ENCODE results near the gene SLC39A11. TPM values are rescaled to one million over a fixed set of nuclear protein-coding genes. Genes with fewer than 3 reads are reported as not detected.

The SLC39A11 gene
- total RNA-seq, 1 experiment from 2014 or later: 15.2 TPM

GRCh38 chr17:72875361-72875760 is 217.1 kb downstream of the SLC39A11 start:
- H3K27ac Mint-ChIP-seq: no peak overlapping the region

More at GRCh38 chr17:72875361-72875760, 217.1 kb downstream of the SLC39A11 start:
- Histone ChIP-seq H3K23me2 (ENCODE audit: insufficient read length, low read depth, low read length, poor library complexity, severe bottlenecking) (no peaks in the 10 kb centered on the region), H2BK12ac (ENCODE audit: insufficient read length, low read depth, low read length) (no peak overlapping the region), H2AFZ (ENCODE audit: low read length) (no peak overlapping the region), H3K27me3 (ENCODE audit: insufficient read depth, low read length) (no peaks in the 10 kb centered on the region), H3K18ac (ENCODE audit: insufficient read length, low read depth, low read length) (no peak overlapping the region), H2BK15ac (ENCODE audit: low read depth, low read length) (no peak overlapping the region), H3K4me2 (ENCODE audit: insufficient read depth, insufficient read length, low read length) (no peak overlapping the region), H3K23ac (ENCODE audit: insufficient read length, low read depth, low read length) (no peak overlapping the region), H3K4me1 (ENCODE audit: insufficient read depth, low read length) (no peaks in the 10 kb centered on the region), H2BK20ac (ENCODE audit: low read depth, low read length, poor library complexity, severe bottlenecking) (no peak overlapping the region), H3K14ac (ENCODE audit: insufficient read depth, low read length) (no peak overlapping the region), H3T11ph (ENCODE audit: low read length) (no peak overlapping the region), H3K9me3 (ENCODE audit: control insufficient read depth, low read depth, low read length) (no peaks in the 10 kb centered on the region), H4K20me1 (ENCODE audit: control insufficient read depth, insufficient read depth, insufficient read length) (no peaks in the 10 kb centered on the region), H2BK120ac (ENCODE audit: low read depth, low read length, poor library complexity, severe bottlenecking) (no peak overlapping the region), H3K79me1 (ENCODE audit: insufficient read depth, low read depth, low read length, poor library complexity, severe bottlenecking) (no peaks in the 10 kb centered on the region), H2AK5ac (ENCODE audit: insufficient read length, low read length) (no peak overlapping the region), H3K9ac (ENCODE audit: extremely low read depth, insufficient read length, low read length) (no peak overlapping the region), H3K4ac (ENCODE audit: low read depth, low read length) (no peak overlapping the region), H4K91ac (ENCODE audit: insufficient read length, low read depth, low read length) (no peak overlapping the region), H4K8ac (replicated peaks; ENCODE audit: insufficient read length, low read depth, low read length) (no peak overlapping the region), H4K5ac (ENCODE audit: insufficient read length, low read depth, low read length) (no peak overlapping the region), H3K79me2 (ENCODE audit: insufficient read depth, low read length) (no peaks in the 10 kb centered on the region), H3K27ac (ENCODE audit: insufficient read length, low read depth, low read length) (no peak overlapping the region), H2BK5ac (ENCODE audit: insufficient read length, low read length) (no peak overlapping the region), H3K56ac (ENCODE audit: insufficient read length, low read depth, low read length) (no peak overlapping the region)
- WGBS (ENCODE audit: extremely low coverage, insufficient read length, low lambda C conversion rate): no CpG with 5 or more reads among the region's 5 CpGs
- Mint-ChIP-seq H3K4me1 (no peaks in the 10 kb centered on the region), H3K4me3 (no peak overlapping the region), H3K9me3 (peaks cover 27 to 36% of the 10 kb centered on the region in 2 experiments; a peak in 4 of 5 replicates), H3K27me3 (ENCODE audit: low read depth) (no peaks in the 10 kb centered on the region; the same call in none of the 2 replicates), H3K36me3 (ENCODE audit: insufficient read depth in 1 of 3, low read depth in 3 of 3) (peaks cover 8 to 28% (median 16%) of the 10 kb centered on the region in 3 experiments)
- no peak for DNase-seq
- no peak for TF ChIP-seq CTCF (conservative IDR thresholded peaks at IDR 0.05)
